D721Med (cell line): Measurements from ENCODE around the gene NCAPG2.

Experiments used
- DNase-seq: peaks from one replicate; pipeline ENCODE4 v3.0.0; 2011; ENCODE audit warnings: low spot score; ENCODE audit not compliant: insufficient read length
- FAIRE-seq: peaks from 2 replicates; lab custom pipeline; 2011; peaks lifted over from hg19 to GRCh38; lab: Jason Lieb, UNC
- TF ChIP-seq, protein P1 (sequence below): IDR thresholded peaks from 2 replicates; pipeline ENCODE4 v1.5.1; 2012; ENCODE audit warnings: mild to moderate bottlenecking, control low read depth; ENCODE audit not compliant: insufficient read depth; ENCODE audit errors: missing control alignments

Gene NCAPG2

DNA sequence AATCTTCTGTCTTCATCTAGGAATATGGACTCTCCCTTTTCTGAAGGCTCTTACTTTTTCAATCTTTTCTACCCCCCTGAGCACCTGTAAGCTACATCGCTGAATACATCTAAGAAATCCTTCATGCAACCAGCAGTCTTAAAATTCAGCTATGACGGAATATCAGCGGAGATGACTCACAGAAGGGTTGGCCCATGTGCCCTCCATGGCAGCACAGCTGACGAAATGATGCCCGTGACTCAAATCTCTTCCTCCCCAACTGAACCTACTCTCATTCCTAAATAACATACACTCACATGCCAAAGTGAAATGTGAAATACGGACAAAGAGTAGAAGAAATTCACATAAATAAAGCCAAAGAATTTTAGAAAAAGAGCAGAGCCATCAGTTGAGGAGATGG lies 30.3 kb upstream of the NCAPG2 start:
- TF ChIP-seq, protein P1, sequence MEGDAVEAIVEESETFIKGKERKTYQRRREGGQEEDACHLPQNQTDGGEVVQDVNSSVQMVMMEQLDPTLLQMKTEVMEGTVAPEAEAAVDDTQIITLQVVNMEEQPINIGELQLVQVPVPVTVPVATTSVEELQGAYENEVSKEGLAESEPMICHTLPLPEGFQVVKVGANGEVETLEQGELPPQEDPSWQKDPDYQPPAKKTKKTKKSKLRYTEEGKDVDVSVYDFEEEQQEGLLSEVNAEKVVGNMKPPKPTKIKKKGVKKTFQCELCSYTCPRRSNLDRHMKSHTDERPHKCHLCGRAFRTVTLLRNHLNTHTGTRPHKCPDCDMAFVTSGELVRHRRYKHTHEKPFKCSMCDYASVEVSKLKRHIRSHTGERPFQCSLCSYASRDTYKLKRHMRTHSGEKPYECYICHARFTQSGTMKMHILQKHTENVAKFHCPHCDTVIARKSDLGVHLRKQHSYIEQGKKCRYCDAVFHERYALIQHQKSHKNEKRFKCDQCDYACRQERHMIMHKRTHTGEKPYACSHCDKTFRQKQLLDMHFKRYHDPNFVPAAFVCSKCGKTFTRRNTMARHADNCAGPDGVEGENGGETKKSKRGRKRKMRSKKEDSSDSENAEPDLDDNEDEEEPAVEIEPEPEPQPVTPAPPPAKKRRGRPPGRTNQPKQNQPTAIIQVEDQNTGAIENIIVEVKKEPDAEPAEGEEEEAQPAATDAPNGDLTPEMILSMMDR = no peak
- no peak for FAIRE-seq

DNA sequence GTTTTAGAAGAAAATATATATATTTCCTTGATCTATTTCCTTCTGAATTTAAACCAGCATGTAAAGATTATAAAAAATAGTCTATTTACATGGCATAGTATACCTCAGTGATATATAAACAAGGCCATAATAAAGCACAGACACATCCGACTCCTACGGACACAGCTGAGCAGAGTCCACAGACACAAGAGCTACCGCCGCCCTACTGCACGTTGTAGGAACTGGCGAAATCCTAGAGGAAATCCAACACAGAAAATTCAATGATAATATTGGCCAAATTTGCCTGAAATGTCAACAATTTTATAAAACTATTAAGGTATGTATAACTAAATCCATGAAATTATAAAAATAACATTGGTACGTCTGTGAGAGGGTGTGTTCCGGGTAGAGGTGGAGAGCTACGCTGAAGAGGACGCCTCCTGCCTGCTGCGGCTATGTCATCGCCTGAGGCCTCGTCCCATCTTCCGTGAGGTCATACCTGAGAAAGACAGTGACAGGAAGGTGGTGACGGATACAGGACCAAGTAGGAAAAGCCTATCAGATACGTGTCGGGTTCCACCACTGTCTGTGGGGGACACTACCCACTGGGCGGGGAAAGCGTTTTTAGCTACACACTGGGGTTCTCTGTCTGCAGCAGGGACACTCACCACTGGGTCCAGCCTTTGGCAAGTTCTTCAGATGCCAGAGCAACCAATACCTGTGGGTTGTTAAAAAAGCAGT lies 29.3 kb upstream of the NCAPG2 start:
- TF ChIP-seq, protein P1 = no peak
- DNase-seq (no peak), FAIRE-seq (no peak)

More for the DNA sequence above, 30.3 kb upstream of the NCAPG2 start:
- no peak for DNase-seq

DNA sequence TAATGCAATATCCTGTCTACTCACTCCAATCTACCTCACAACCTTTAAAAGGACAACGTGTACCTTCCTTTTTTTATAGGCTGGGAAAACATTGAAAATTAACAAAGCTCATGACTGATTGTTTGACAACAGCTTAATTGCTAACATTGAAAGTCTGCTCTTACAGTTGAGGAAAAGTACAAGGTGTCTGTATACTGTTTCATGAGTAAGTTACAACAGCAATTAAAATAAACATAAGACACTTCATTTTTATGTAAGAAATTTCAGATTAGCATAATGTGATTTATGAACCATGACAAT lies 28.6 kb upstream of the NCAPG2 start:
- FAIRE-seq (no peak), DNase-seq (no peak)
- TF ChIP-seq, protein P1 = no peak

DNA sequence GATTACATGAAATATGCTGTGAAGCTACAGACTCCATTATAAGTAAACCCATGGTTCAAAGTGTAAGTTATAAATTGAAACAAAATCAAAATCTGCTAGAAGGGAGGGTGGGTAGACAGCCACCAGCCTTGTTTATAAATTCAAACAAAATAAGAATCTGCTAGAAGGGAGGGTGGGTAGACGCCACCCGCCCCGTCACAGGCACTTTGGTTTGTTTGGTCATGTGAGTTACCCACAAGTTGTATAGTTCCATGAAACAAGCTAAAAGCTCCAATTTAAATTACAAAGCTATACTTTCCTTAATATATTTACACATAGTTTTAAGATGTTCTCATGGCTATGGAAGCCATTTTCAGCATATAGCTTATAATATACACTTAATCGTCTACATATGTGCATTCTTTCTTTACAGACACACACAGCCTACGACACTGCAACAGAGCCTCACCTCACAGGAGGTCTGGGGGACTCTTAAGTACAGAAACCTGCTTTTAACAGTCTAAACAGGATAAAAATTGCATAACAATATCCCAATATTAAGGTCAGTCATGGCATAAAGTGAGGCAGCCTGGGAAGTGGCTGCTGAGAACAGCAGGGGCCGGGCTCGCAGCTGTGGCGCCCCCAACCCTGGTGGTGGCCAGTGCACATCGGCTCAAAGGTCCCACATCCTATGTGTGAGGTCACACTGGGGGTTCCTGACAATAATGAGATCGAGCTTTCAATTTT lies 28.1 kb upstream of the NCAPG2 start:
- TF ChIP-seq, protein P1 = no peak
- FAIRE-seq (no peak), DNase-seq (no peak)

DNA sequence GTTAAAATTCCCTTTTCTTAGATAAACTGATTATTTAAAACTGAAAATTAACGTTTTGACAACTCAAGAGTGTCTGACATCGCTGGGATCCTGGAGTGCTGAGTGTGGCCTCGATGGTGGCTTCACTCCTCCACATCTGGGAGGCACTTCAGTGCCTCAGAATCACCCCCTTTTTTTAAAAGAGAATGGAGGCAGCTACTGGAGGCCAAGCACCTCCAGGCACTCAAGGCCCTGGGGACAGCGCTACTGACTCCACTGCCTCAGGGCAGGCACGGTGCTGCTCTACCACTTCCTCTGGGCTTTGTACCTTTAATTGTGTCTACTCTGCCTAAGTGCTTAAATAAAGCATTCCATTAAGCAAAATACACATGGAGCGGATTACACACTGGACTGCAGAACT lies 27.2 kb upstream of the NCAPG2 start:
- DNase-seq (no peak), FAIRE-seq (no peak)
- TF ChIP-seq, protein P1 = no peak

DNA sequence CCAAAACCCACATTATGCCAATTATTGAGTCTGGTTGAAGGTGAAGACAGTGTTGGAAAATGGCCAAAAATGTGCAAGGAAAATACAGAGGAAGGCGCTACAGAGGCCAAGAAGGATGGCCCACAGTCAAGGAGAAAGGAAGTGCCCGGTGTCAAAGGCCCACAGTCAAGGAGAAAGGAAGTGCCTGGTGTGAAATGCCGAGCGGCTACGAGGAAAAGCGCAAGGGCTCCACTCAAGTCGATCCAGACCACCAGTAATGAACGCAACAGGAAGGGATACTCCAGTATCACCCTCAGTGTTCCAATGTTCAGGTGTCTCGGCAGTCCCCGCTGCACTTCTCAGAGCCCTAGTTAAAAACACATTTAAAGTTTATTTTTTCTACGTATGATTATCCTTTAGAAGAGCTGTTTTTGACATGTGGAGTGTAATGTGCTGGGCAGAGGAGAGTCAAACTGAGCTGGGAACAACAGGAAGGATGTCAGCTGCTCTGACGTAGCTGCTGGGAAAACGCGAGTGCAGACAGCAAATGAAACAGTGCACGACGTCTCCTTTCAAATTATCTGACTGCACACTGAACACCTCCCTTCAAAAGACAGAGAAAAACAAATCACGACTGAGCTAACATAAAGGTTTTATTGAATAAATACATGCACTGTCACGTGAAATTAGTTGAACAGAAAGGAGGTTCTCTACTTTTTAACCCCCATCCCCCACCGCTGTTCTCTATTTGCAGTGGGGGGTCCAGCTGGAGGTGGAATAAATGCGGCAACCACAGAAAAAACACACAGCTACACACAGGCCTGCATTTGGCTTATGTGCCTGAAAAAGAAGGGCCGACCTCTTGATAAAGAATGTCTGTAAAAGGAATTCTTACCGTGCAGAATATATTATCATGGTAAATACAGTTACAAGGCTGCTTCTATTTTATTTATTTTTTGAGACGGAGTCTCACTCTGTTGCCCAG lies 26.1 kb upstream of the NCAPG2 start:
- TF ChIP-seq, protein P1 = no peak
- DNase-seq = no peak
- FAIRE-seq = no peak
